HG03103 (cell line): ENCODE results near the gene POP5.
"Not testable (repeated sequence)": the region's sequence is repeated elsewhere in the genome, so short reads cannot be mapped to it uniquely, and the experiment has no call there.

Source experiments
- ATAC-seq: cut with Tn5 transposase; IDR thresholded peaks from one replicate; pipeline ENCODE4 v1.9.1; 2021; ENCODE audit warnings: low read depth; ENCODE audit not compliant: unreplicated experiment

POP5 gene, protein sequence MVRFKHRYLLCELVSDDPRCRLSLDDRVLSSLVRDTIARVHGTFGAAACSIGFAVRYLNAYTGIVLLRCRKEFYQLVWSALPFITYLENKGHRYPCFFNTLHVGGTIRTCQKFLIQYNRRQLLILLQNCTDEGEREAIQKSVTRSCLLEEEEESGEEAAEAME

DNA sequence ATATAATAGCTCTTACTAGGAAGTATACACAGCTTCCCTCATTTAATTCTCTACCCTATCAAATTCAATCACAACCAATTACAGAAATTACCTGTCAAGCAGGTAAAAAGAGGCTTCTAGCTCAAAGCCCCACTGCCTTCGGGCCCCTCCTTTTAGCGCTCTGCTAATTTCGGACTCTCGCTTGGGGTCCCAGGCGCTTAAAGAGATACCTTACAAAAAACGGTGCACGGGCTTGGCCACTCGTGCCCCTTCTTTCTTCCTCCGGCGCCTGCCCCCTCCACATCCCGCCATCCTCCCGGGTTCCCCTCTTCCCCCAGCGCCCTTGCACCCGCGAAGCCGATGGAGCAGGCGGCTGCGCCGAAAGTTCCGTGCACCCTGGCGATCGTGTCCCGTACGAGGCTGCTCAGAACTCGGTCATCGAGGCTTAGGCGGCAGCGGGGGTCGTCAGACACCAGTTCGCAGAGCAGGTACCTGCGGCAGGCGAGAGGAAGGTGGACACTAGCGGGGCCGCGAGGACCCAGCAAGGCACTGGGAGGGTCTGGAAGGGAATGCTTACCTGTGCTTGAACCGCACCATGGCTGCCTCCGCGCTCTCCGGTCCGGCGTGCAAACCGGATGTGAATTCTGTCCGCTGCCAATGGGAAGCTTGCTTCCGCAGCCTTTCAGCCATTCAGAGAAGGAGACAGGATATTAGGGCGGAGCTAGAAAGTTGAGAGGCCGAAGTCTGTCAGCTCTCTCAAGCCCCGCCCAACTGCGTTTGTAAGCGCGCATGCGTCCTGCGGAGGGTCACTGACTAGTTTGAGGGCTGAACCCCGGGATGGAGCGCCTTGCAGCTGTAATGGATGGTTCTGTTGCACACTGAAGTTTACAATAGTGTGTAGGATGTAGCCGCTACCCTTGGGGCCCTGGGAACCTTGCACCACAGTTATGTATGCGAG lies at the start of gene POP5:
Gene POP5, minus strand, starts transcription at position 616 of the 937 bp plus-strand sequence. Its CDS starts 40 bp downstream, at position 576.
- ATAC-seq, result peak; percentile 90

DNA sequence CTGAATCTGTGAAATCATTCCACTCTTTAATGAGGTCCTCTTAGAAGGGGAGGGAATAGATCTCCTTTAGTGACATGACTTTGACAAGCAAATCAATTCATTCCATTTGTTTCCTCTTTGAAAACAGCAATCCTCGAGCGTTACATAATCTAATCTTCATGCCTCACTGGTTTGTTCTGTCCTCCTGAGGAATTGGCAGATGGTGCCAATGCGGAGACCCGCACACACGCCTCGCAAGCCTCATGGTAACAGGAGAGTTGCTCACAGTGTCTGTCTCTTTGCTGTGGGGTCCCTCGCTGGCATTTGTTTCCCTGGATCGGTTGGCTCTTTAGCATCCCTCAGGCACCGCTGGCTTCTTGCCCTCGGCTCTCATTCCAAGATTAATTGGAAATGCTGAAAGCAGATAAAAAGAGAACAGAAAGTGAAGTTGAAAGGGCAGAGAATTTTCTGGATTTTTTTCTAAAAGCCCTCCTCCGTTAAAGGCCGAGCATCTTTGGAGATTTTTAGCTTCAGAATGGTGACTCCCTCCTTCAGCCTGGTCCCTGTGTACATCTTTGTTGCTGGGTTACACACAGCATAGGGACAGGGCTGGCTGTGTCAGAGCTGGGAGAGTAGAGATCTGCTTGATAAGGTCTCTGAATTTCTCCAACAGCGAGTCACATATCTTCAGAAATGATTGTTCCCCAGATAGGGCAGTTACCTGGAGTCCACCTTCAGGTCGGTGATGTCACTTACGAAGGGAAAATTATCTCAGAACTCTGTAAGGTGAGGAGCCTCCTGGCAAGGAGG lies 49.1 kb upstream of the POP5 start:
- ATAC-seq, result no peak

DNA sequence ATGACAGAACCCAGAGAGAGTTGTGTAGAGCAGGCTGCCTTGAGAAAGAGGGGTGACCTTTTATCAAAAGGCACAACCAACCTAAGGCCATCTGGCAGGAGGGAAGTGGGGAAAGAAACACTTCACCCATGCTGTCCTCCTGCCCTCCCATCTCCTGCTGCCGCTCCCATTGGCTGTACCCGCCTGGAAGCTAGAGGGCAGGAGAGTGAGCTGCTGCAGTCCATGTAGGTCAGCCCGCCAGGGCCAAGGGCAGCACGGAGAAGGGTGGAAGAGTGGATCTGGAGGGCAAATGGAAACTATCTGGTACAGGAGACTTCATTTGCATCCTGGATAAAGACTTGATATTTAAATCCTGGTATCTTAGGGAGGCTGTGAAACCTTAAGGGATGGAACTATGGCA lies 47.7 kb upstream of the POP5 start:
- no peak for ATAC-seq

DNA sequence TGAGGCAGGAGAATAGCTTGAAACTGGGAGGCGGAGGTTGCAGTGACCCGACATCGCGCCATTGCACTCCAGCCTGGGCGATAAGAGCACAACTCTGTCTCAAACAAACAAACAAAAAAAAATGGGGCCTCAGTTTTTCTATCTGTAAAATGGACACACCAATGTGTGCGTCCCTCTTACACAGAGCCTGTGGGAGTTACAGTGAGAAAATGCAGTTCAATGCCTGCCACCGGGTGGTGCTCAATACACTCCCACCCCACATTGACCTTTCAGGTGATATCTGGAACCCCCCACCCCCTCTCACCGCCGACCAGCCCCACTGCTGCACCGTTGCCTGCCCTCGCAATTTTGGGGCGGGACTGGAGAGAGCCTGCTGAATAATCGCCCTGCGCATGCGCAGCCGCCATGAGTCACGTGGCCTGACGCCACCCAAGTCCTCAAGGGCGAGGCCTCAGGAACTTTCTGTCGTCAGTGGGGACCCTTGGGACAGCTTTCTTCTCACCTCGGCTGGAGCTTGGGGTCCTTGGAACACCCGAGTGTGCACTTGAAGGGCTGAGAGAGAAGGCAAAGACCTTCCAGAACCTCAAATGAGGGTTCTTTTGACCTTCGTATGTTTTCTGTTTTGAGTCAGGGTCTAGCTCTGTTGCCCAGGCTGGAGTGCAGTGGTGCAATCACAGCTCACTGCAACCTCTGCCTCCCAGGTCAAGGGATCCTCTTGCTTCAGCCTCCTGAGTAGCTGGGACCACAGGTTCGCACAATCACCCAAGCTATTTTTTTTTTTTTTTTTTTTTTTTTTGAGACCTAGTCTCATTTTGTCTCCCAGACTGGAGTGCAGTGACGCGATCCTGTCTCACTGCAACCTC lies 44.6 kb upstream of the POP5 start:
- no peak for ATAC-seq

DNA sequence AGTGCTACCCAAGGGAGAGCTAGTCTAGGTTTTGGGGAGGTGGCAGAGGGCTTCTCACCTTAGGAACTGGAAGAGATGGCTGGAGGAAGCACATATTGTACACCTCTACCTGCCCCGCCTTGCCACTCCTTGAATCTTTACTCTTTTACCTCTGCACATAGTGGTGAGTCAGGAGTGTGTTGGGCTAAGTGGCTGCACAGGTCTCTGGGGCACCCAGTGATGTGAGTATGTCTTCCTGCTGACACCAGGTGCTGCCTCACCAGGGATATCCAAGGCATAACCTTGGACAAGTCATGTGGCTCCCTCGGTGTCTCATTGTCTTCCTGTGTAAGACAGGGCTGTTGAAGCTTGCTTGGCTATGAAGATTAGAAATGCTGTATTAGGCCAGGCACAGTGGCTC lies 39.4 kb upstream of the POP5 start:
- ATAC-seq, result no peak

DNA sequence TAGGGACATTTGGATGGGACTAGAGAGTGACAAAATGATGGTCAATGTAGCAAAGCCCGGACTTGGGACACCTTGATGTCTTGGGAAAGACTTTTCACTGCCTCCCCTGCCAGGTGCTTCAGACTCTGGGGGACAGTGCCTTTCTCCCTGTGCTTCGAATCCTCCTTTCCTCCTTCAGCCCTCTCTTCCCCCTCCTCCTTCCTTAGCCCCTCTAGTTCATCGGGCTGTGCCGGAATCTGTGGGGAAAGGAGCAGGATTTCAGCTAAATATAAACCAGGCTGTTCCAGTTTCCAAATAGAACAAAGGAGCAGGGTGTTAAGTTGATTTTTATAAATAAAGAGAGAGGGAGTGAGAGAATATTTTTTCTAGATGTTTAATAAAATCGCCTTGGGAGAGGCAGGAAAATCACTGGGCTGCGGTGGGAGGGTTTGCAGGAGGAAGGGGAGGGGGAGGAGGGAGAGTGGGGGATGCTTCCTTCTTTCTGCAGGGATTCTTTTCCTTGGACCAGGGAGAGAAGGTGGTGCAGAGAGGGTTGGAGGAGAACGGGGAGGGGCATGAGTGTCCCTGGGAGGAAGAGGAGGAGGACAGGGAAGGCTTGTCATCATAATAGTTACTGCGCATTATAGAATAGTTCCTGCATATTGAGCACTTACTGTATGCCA lies 37.9 kb upstream of the POP5 start:
- no peak for ATAC-seq

DNA sequence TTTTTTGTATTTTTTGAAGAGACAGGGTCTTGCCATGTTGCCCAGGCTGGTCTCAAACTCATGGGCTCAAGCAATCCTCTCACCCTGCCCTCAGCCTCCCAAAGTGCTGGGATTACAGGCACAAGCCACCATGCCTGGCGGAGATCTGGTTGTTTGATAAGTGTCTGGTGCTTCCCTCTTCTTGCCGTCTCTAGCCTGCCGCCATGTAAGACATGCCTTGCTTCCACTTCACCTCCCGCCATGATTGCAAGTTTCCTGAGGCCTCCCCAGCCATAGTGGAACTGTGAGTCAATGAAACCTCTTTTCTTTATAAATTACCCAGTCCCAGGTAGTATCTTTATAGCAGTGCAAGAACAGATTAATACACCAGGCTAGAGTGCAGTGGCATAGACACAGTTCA lies 36.6 kb upstream of the POP5 start:
- ATAC-seq, result not testable (repeated sequence)

DNA sequence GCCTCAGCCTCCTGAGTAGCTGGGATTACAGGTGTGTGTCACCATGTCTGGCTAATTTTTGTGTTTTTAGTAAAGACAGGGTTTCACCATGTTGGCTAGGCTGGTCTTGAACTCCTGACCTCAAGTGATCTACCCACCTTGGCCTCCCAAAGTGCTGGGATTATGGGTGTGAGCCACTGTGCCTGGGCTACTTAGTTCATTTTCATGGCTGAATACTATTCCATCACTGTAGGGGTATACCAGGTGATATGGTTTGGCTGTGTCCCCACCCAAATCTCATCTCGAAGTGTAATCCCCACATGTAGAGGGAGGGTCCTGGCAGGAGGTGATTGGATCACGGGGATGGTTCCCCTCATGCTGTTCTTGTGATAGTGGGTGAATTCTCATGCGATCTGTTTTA lies 36.0 kb upstream of the POP5 start:
- ATAC-seq, result not testable (repeated sequence)

DNA sequence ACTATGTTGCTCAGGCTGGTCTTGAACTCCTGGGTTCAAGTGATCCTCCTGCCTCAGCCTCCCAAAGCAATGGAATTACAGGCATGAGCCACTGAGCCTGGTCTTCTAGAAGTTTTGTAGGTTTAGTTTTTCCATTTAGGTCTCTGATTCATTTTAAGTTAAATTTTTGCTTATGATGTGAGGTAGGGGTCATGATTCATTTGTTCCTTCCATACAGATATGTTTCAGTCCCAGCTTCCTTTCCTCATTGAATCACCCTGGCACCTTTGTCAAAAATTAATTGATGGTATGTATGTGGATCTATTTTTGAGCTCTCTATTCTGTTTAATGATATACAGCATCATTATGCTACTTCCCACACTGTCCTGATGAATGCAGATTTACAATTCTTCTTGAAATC lies 33.6 kb upstream of the POP5 start:
- no peak for ATAC-seq

DNA sequence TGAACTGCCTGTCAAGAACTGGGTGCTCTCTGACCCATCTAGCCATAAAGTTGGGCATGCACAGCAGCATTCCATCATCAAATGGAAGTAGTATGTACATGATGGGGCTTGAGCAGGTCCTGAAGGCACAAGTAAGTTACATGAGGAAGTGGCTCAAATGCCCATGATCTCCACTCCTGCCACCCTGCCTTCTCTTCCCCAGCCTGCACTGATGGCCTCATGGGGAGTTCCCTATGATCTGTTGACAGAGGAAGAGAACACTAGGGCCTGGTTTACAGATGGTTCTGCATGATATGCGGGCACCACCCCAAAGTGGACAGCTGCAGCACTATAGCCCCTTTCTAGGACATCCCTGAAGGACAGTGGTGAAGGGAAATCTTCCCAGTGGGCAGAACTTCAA lies 30.3 kb upstream of the POP5 start:
- not testable (repeated sequence) for ATAC-seq

DNA sequence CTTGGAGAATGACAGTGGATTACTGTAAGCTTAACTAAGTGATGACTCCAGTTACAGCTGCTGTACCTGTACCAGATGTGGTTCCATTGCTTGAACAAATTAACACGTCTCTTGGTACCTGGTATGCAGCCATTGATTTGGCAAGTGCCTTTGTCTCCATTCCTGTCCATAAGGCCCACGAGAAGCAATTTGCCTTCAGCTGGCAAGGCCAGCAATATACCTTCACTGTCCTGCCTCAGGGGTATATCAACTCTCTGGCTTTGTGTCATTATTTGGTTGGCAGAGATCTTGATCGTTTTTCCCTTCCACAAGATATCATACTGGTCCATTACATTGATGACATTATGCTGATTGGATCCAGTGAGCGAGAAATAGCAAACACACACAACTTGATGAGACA lies 29.4 kb upstream of the POP5 start:
- no peak for ATAC-seq

DNA sequence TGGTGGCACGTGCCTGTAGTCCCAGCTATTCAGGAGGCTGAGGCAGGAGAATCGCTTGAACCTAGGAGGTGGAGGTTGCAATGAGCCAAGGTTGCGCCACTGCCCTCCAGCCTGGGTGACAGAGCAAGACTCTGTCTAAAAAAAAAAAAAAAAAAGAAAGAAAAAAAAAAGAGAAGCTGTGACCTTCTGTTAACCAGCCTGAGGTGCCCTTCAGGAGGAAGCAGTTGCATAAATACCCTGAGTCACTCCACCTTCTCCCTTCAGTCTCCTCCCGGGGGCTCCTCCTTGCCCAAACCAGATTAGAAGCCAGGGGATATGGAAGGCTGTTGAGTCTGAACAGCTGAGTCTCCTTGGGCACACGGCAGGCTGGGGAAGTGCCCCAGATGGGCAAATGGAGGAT lies 21.2 kb upstream of the POP5 start:
- not testable (repeated sequence) for ATAC-seq

DNA sequence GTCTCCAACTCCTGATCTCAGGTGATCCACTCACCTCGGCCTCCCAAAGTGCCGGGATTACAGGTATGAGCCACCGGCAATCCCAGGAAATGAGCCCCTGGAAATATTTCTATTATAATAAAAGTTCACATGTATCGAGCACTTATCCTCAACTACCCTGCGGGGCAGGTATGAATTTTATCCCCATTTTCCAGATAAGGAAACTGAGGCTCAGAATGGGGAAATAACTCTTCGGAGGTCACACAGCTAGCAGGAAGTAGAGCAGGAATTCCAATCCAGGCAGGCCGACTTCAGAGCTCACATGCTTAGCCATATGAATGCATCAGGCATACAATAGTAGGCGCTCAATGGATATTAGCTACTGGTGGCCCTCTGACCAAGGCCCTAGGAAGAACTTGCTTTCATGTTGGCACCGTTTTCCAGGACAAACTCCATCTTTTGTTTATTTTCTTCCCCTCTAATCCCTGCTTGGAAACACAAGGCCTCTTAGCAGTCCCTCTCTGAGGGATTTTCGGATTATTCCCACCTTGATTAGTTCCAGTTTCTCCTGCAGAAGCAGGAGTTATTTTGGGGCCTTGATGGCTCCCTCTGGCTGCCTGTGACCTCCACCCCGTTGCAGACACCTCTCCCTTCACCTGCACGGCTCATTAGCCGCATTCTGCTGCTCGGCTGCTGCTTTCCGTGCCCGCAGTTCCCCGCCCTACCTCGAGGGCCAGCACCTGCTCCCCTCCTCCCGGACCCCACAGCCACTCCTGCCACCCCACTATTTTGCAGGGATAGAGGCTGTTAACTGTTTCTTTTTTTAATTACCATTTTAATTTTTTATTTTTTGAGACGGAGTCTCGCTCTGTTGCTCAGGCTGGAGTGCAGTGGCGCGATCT lies 18.7 kb upstream of the POP5 start:
- ATAC-seq, result no peak

DNA sequence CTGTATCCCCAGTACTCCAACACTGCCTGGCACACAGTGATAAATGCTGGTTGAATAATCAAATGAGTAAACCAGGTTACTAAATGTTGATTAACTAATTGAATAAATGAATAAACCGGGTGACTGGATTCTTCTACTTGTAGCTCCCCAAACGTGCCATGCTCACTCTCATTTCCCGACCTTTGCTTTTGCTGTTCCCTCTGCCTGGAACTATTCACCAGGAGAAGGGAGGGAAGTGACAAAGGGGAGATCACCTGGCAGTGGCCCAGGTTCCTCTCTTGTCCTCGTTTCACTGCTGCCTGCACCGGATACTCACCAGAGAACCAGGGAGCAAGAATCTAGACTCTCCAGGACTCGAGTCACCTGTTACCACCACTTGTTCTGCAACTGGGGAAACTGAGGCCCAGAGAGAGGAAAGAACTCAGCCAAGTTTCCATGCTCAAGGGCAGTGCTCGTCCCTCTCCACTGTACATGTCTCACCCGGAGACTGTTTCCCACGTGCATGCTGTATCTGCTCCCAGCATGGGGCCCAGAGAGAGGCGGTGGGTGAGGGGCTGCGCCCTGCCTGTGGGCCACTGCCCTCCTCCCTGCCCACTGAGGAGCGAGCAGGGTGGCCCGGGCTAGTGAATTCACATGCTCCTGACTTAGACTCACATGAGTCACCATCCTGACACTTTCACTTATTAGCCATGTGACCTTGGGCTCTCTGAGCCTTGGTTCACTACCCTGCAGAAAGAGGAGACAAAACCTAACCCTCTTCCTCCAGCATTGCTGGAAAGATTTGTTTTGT lies 17.7 kb upstream of the POP5 start:
- ATAC-seq, result no peak

DNA sequence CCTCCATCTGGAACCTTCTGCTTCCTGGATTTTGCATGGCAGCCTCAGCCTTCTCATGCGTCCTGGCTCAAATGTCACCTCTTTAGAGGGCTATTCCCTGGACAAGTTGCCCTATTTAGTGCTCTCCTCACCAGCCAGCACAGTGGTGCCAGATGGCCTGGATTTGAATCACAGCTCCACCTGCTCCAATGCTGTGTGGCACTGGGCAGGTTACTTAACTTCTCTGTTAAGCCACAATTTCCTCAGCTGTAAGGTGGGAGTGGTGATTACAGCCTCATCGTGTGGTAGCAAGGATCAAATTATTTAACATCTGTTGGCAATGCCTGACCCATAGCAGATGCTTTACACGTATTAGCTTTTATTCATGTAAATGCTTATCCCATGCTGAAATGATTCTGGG lies 16.7 kb upstream of the POP5 start:
- ATAC-seq, result no peak

DNA sequence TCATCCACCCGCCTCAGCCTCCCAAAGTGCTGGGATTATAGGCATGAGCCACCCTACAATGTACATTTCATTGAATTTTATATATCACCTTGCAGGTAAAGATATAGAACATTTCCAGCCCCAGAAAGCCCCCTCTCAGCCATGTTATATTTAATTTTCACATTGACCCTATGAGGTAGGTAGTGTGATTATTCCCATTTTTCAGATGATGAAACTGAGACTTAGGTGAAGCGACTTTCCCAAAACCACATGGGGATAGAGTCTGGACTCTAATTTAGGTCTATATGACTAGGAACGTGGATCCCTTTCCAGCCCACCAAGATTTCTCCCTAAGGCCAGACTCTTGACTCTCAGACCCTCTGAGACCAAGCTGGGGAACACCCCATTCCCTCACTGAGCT lies 15.7 kb upstream of the POP5 start:
- no peak for ATAC-seq

DNA sequence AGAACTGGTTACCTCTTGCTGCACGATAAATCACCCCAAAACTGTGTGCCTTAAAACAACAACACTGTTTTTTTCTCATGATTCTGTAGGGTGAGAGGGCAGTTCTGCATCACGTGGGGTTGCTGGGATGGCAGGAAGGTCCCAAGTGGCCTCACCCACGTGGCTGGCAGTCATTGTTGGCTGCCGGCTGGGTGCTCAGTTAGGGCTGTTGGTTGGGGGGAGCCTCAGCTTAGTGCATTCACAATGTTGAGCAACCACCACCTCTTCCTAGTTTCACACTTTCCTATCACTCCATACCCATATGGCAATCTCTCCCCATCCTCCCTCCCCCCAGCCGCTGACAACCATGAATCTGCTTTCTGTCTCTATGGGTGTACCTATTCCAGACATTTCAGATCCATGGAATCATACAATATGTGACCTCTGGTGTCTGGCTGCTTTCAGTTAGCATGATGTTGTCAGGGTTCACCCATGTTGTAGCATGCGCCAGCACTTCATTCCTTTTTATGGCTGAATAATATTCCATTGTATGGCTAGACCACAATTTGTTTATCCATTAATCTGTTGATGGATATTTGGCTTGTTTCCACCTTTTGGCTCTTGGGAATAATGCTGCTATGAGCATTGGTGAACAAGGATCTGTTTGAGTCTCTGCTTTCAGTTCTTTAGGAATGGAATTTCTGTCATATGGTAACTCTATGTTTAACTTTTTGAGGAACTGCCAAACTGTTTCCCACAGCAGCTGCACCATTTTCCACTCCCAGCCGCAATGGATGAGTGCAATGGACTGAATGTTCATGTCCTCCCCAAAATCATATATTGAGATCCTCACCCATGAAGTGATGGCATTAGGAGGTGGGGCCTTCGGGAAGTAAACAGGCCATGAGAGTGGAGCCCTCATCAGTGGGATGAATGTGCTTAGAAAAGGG lies 11.2 kb upstream of the POP5 start:
- ATAC-seq, result no peak
